ENCODE data around the gene RAB13.
"Not testable (repeated sequence)": the region's sequence is repeated elsewhere in the genome, so short reads cannot be mapped to it uniquely, and the experiment has no call there.

The RAB13 gene

GRCh38 chr1:153985941-153986761 lies at the start of gene RAB13:
TSS of gene RAB13 (minus strand) at chr1:153986339. CDS start at chr1:153986236, 103 bp downstream.
- DNase-seq (ENCODE audit: low read depth in 2 of 2): no peak

- DNase-seq (ENCODE audit: low read depth in 2 of 2): not testable (repeated sequence)
These were observed 47.6 kb upstream of the RAB13 start for GRCh38 chr1:154033697-154034096.

- DNase-seq (ENCODE audit: low read depth in 2 of 2): no peak
These were observed 33.8 kb upstream of the RAB13 start for GRCh38 chr1:154019940-154020339.

- DNase-seq (ENCODE audit: low read depth in 2 of 2): no peak
These were observed 33.1 kb upstream of the RAB13 start for GRCh38 chr1:154019269-154019668.

- DNase-seq (ENCODE audit: low read depth in 2 of 2): no peak
These were observed 28.2 kb upstream of the RAB13 start for GRCh38 chr1:154014154-154014907.

- not testable (repeated sequence) for DNase-seq (ENCODE audit: low read depth in 2 of 2)
These were observed 26.4 kb upstream of the RAB13 start for GRCh38 chr1:154012543-154012942.

GRCh38 chr1:154012129-154012528 lies 26.0 kb upstream of the RAB13 start:
- no peak for DNase-seq (ENCODE audit: low read depth in 2 of 2)

- DNase-seq (ENCODE audit: low read depth in 2 of 2): no peak
These were observed 20.0 kb upstream of the RAB13 start for GRCh38 chr1:154006136-154006535.

- DNase-seq (ENCODE audit: low read depth in 2 of 2): no peak
These were observed 14.3 kb upstream of the RAB13 start for GRCh38 chr1:154000420-154000819.

GRCh38 chr1:153996882-153997281 lies 10.7 kb upstream of the RAB13 start:
- not testable (repeated sequence) for DNase-seq (ENCODE audit: low read depth in 2 of 2)

GRCh38 chr1:153995640-153996039 lies 9.5 kb upstream of the RAB13 start:
- DNase-seq (ENCODE audit: low read depth in 2 of 2): no peak

- DNase-seq (ENCODE audit: low read depth in 2 of 2): no peak
These were observed 9.1 kb upstream of the RAB13 start for GRCh38 chr1:153995202-153995601.

- no peak for DNase-seq (ENCODE audit: low read depth in 2 of 2)
These were observed 5.7 kb upstream of the RAB13 start for GRCh38 chr1:153991806-153992205.

GRCh38 chr1:153991151-153991630 lies 5.1 kb upstream of the RAB13 start:
- DNase-seq (ENCODE audit: low read depth in 2 of 2): no peak

- peak; percentile 68 to 85 for DNase-seq (ENCODE audit: low read depth in 2 of 2)
These were observed 4.5 kb upstream of the RAB13 start, which contains the start of gene RPS27 for GRCh38 chr1:153990468-153991150. TSS of gene RPS27 (plus strand) at chr1:153990762. CDS start at chr1:153990797, 35 bp downstream.

- no peak for DNase-seq (ENCODE audit: low read depth in 2 of 2)
These were observed 1.5 kb upstream of the RAB13 start for GRCh38 chr1:153987621-153988020.

GRCh38 chr1:153985341-153985912 lies 712 bp downstream of the RAB13 start:
- DNase-seq (ENCODE audit: low read depth in 2 of 2): peak; percentile 29 to 48

GRCh38 chr1:153984123-153984894 lies 1.8 kb downstream of the RAB13 start:
- no peak for DNase-seq (ENCODE audit: low read depth in 2 of 2)

- not testable (repeated sequence) for DNase-seq (ENCODE audit: low read depth in 2 of 2)
These were observed 4.4 kb downstream of the RAB13 start for GRCh38 chr1:153981735-153982134.

GRCh38 chr1:153979091-153979490 lies 7.0 kb downstream of the RAB13 start:
- DNase-seq (ENCODE audit: low read depth in 2 of 2): not testable (repeated sequence)
